GM13976 (cell line): ENCODE data around the gene MYCBPAP.

ENCODE experiments used
- DNase-seq: peaks from one replicate; pipeline ENCODE4 v3.0.0; 2012; ENCODE audit warnings: low spot score
- CTCF ChIP-seq: IDR thresholded peaks from 2 replicates; pipeline ENCODE4 v1.5.1; 2012; ENCODE audit warnings: borderline replicate concordance, mild to moderate bottlenecking; ENCODE audit not compliant: insufficient read depth; ENCODE audit errors: extremely low read depth, missing control alignments, control extremely low read depth
- in situ Hi-C: fragments of 300-500 bp; cut with MboI; formaldehyde crosslinking; loops from one replicate; pipeline ENCODE4 v1.12.0; 2022; ENCODE audit warnings: low sequenced_read_pairs, mixed read lengths, inconsistent platforms; ENCODE audit not compliant: unreplicated experiment

MYCBPAP gene

GRCh38 chr17:50517504-50518383, 9.5 kb downstream of the MYCBPAP start:
- TF ChIP-seq CTCF = no peak
- in situ Hi-C loops = no loop called here
- no peak for DNase-seq

GRCh38 chr17:50518384-50519023, 10.3 kb downstream of the MYCBPAP start:
- in situ Hi-C loops = no loop called here
- no peak for DNase-seq
- no peak for TF ChIP-seq CTCF

GRCh38 chr17:50519141-50519834, 11.0 kb downstream of the MYCBPAP start:
- in situ Hi-C loops = no loop called here
- no peak for DNase-seq

GRCh38 chr17:50520483-50520882, 12.2 kb downstream of the MYCBPAP start:
- no peak for TF ChIP-seq CTCF
- in situ Hi-C loops = no loop called here
- no peak for DNase-seq

More at GRCh38 chr17:50519141-50519834, 11.0 kb downstream of the MYCBPAP start:
- no peak for TF ChIP-seq CTCF

GRCh38 chr17:50521514-50521913, 13.3 kb downstream of the MYCBPAP start:
- no peak for TF ChIP-seq CTCF
- no peak for DNase-seq
- in situ Hi-C loops = no loop called here

GRCh38 chr17:50522766-50523165, 14.5 kb downstream of the MYCBPAP start:
- in situ Hi-C loops = no loop called here
- TF ChIP-seq CTCF = no peak
- no peak for DNase-seq
